HL-60 (cell line): ENCODE measurements around the gene KRT4.

Experiments used
- DNase-seq, 2 experiments: peaks; one replicate each; pipeline ENCODE4 v3.0.0-alpha.2; 2010 to 2020; ENCODE audit warnings: low read depth in 1 of 2, low spot score in 1 of 2
- H3K27ac ChIP-seq: fragments of 250-450 bp; sonication (Bioruptor Pico); replicated peaks from 2 replicates; pipeline ENCODE4 v1.5.1; 2020; ENCODE audit warnings: mild to moderate bottlenecking, moderate library complexity
- H3K27me3 ChIP-seq: fragments of 250-450 bp; sonication (Bioruptor Pico); 2 replicates; pipeline ENCODE4 v1.5.1; 2021; ENCODE audit warnings: mild to moderate bottlenecking, moderate library complexity; ENCODE audit not compliant: insufficient read depth, poor library complexity, severe bottlenecking
- H3K4me3 ChIP-seq: replicated peaks from 2 replicates; pipeline ENCODE4 v1.5.1; 2011; ENCODE audit warnings: mild to moderate bottlenecking, control low read depth, low read length; ENCODE audit not compliant: insufficient read depth
- CTCF ChIP-seq: IDR thresholded peaks from one replicate; pipeline ENCODE4 v1.5.1; 2011; ENCODE audit warnings: low read length, control low read depth, inconsistent platforms; ENCODE audit not compliant: insufficient read depth
- GABPA ChIP-seq: IDR thresholded peaks from 2 replicates; pipeline ENCODE4 v1.6.1; 2012; ENCODE audit warnings: low read depth
- POLR2AphosphoS5 ChIP-seq: IDR thresholded peaks from 2 replicates; pipeline ENCODE4 v1.6.1; 2012; ENCODE audit warnings: low read depth
- REST ChIP-seq: IDR thresholded peaks from 2 replicates; pipeline ENCODE4 v1.6.1; 2012; ENCODE audit warnings: low read depth; ENCODE audit not compliant: insufficient replicate concordance
- SPI1 ChIP-seq: IDR thresholded peaks from 2 replicates; pipeline ENCODE4 v1.6.1; 2012; ENCODE audit warnings: low read depth, mild to moderate bottlenecking, borderline replicate concordance

KRT4 gene

GRCh38 chr12:52836491-52837412 lies 22.8 kb upstream of the KRT4 start:
- no peak overlapping the region for H3K27ac ChIP-seq
- H3K4me3 ChIP-seq: no peak overlapping the region
- no peak for TF ChIP-seq CTCF
- no peak for TF ChIP-seq SPI1
- no peak for TF ChIP-seq GABPA
- no peak for TF ChIP-seq REST
- TF ChIP-seq POLR2AphosphoS5: no peak
- DNase-seq: no peak
- H3K27me3 ChIP-seq: no peaks in the 10 kb centered on the region

- Histone ChIP-seq H3K27ac (no peak overlapping the region), H3K27me3 (no peaks in the 10 kb centered on the region), H3K4me3 (no peak overlapping the region)
- DNase-seq: no peak
- TF ChIP-seq SPI1: no peak
- TF ChIP-seq CTCF: no peak
- no peak for TF ChIP-seq GABPA
- no peak for TF ChIP-seq POLR2AphosphoS5
- no peak for TF ChIP-seq REST
Observed at GRCh38 chr12:52836042-52836466, 22.1 kb upstream of the KRT4 start.

- TF ChIP-seq GABPA (no peak), SPI1 (no peak), POLR2AphosphoS5 (no peak), REST (no peak), CTCF (no peak)
- Histone ChIP-seq H3K4me3 (no peak overlapping the region), H3K27me3 (no peaks in the 10 kb centered on the region), H3K27ac (no peak overlapping the region)
- no peak for DNase-seq
Observed at GRCh38 chr12:52835271-52836041, 21.5 kb upstream of the KRT4 start.
